Stimulated activated naive CD8-positive, alpha-beta T cell treated with anti-CD3 and anti-CD28 coated beads, Interleukin-15, Interleukin-2, amounts not matched to agents 100 U/mL and 50 U/mL, for 24 hours (primary cell): ENCODE data around the gene ZNF200.
A peak's percentile ranks its signal among the peaks of the same experiment; 100 is the strongest.

ENCODE experiments used
- ATAC-seq: fragments of 150-1000 bp; cut with Tn5 transposase; one replicate; pipeline ENCODE4 v1.10.0; 2021
- DNase-seq: peaks from one replicate; pipeline ENCODE4 v3.0.0; 2021

ZNF200 gene

GRCh38 chr16:3175157-3176093, 59.5 kb downstream of the ZNF200 start:
- peak; percentile 80 for DNase-seq
- ATAC-seq = peak; percentile 7

- DNase-seq (no peak), ATAC-seq (no peak)
Observed at GRCh38 chr16:3174618-3175148, 60.3 kb downstream of the ZNF200 start.

GRCh38 chr16:3173892-3174617, 60.9 kb downstream of the ZNF200 start:
- ATAC-seq = no peak
- DNase-seq = peak; percentile 74
